GM18505 (cell line): ENCODE results near the gene SNX5.
"Not testable (repeated sequence)": the region's sequence is repeated elsewhere in the genome, so short reads cannot be mapped to it uniquely, and the experiment has no call there.

Source experiments
- ATAC-seq: cut with Tn5 transposase; IDR thresholded peaks from one replicate; pipeline ENCODE4 v1.9.1; 2021; ENCODE audit not compliant: unreplicated experiment
- POLR2A ChIP-seq: IDR thresholded peaks from 4 replicates; pipeline ENCODE4 v1.6.1; 2011; ENCODE audit warnings: borderline replicate concordance; ENCODE audit not compliant: insufficient read depth, insufficient read length; ENCODE audit errors: extremely low read depth

The SNX5 gene

GRCh38 chr20:17960927-17961586 is 7.5 kb downstream of the SNX5 start:
- no peak for TF ChIP-seq POLR2A
- ATAC-seq: no peak

- ATAC-seq: not testable (repeated sequence)
Measured at GRCh38 chr20:17960400-17960885, 8.2 kb downstream of the SNX5 start.

GRCh38 chr20:17959257-17959627 is 9.4 kb downstream of the SNX5 start:
- ATAC-seq: no peak
- no peak for TF ChIP-seq POLR2A

DNA sequence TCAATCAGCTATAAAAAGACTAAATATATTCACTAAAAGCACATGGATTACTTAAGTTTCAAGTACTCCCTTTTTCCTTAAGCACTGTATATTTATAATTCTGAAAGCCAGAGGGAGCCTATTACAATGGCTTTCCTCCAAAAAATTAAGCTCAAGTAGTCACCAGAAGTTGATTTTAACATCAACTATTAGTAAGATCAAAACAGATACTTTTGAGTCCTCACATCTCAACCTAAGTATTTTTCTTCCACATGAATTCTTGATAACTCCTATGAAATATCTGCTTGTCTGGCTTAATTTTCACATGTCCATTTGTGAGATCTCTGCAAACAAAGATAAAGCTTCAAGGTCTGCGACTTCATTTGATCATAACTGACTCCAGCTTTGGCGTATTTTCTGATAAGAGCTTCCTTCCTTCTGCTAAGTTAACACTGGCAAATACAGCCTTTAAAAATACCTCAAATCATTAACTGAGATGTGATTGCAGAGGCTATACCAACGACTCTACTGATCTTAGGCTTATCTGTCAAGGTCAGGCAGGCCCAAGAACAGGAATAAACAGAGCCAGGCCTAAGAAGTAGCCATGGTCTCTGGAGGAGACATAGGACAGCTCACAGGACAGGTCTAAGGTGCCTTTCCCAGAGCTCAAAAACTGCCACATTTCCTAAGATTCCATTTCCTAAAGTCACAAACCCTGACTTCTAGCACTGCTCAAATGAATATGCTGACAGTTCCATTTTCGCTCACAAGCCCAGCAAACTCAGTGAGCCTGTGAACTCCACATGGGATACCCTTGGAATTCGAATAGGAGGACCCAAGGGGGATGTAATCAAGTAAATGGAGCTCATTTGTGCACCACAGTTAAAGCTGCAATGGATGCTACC is 10.0 kb downstream of the SNX5 start:
- ATAC-seq: no peak
- TF ChIP-seq POLR2A: no peak

- no peak for TF ChIP-seq POLR2A
- ATAC-seq: no peak
Measured at GRCh38 chr20:17957505-17958363, 10.9 kb downstream of the SNX5 start.

- TF ChIP-seq POLR2A: no peak
- no peak for ATAC-seq
Measured at GRCh38 chr20:17956099-17956685, 12.4 kb downstream of the SNX5 start.

GRCh38 chr20:17955302-17955701 is 13.3 kb downstream of the SNX5 start:
- TF ChIP-seq POLR2A: no peak
- no peak for ATAC-seq

DNA sequence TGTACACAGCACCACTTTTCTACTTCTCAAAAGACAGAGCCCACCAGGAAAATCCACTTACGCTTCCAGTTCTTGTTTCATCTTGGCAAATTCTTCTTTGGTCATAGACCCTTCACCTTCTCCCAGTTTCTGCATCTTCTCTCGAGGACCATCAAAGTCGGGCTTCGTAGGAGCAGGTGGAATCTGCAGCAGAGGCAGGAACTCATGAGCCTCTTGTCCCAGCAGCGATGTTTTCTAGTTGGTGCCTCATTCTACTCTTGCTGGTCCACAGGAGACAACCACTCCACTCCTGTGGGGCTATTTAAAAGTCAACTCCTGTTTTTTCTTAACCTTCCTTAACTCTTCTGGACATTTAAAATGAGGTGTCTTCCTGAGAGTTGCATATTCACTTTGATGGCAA is 14.7 kb downstream of the SNX5 start:
- no peak for TF ChIP-seq POLR2A
- no peak for ATAC-seq

DNA sequence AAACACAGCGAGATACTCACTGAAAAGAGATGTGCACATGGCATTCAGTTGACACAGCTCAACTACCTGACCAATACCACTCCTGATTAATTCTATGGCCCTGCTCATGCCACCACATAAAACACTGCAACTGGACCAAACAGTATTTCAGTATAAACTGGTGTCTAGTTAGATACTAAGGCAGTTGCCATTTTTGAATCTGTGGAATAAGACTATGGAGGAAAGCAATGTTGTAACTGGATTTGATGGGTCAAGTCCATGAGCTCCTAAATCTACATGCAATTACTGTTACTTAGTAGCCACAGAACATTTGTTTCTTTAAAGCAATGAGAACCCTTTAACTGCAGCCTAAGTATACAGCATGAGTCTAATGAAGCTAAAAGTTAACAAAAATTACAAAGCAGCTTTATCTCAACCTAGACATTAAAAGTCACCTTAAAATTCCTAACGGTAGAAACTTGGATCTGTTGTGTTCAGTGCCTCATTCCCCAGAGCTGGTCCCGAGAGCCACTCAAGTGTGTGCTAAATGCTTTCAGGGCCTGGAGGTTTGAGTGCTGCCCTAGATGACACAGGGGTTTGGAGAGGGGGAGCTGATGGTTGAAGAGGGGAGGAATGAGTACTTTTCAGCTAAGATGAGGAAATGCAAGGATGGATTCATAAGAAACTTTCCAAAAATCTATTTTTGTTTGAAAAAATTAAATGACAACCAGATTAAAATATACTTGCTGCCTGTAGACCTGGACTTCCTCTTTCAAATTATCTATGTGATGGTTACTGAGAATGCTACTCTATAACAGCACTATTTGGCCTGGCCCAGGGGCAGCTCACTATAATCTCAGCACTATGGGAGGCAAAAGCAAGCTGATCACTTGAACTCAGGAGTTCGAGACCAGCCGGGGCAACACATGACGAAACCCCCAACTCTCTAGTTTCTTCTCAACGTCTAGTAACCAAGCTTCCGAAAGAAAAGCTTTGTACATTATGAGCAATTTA is 15.6 kb downstream of the SNX5 start:
- ATAC-seq: no peak
- no peak for TF ChIP-seq POLR2A

GRCh38 chr20:17951323-17951722 is 17.3 kb downstream of the SNX5 start:
- TF ChIP-seq POLR2A: no peak

DNA sequence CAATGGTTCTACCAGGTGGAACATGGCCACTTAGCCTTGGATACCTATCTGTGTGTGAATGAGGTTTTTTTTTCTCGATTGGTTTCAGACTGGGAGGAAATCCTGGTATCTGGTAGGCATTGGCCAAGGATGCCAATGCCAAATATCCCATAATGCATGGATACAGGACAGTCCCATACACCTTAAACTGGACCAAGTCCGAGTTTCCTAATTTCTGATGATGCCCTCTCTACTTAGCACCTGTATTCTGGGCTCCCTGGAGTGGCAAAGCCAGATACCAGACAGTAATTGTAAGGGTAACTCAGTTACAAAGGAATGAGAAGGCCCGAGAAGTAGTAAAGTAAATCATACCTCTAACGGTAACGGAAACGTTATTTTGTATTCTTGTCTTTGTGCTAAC is 17.9 kb downstream of the SNX5 start:
- ATAC-seq: no peak
- no peak for TF ChIP-seq POLR2A

More at GRCh38 chr20:17951323-17951722, 17.3 kb downstream of the SNX5 start:
- ATAC-seq: no peak

DNA sequence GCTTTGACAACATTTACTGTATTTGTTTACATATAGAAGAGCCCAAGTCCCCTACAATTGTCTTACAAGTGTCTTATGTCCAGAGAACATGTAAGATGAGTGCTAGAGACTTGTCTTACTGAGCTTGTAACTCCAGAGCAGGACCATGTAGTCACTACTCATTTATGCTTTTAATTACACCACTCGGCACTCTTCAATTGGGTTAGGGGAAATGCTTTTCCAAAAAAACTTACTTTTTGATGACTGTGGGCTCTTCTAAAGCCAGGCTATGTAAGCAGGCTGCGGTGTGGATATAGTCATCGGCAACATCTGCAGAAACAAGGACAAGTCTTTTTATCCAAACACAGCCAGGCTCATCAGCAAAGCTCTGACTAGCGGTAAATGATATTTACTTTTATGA is 18.7 kb downstream of the SNX5 start:
- no peak for ATAC-seq
- TF ChIP-seq POLR2A: no peak
